K562 (cell line): ENCODE results near the gene PILRA. TPM values are rescaled to one million over a fixed set of nuclear protein-coding genes. Genes with fewer than 3 reads are reported as not detected.

Experiments used
- DLX4 ChIP-seq: fragments of 250-450 bp; sonication (Bioruptor Pico); IDR thresholded peaks from 2 replicates; pipeline ENCODE4 v1.6.1; 2021; ENCODE audit warnings: mild to moderate bottlenecking
- GABPB1 ChIP-seq: sonication (generic); formaldehyde crosslinking; IDR thresholded peaks from 2 replicates; pipeline ENCODE4 v1.8.0; 2022; ENCODE audit warnings: mild to moderate bottlenecking, missing genetic modification reagents
- HMGN3 ChIP-seq: IDR thresholded peaks from 2 replicates; pipeline ENCODE4 v1.6.1; 2011; ENCODE audit warnings: borderline replicate concordance, low read depth, mild to moderate bottlenecking, mixed read lengths, low read length; ENCODE audit not compliant: insufficient read length; ENCODE audit errors: extremely low read depth
- NCOA1 ChIP-seq: fragments of 450-650 bp; IDR thresholded peaks from 2 replicates; pipeline ENCODE4 v1.6.1; 2016; ENCODE audit warnings: low read depth
- THRAP3 ChIP-seq: fragments of 450-650 bp; IDR thresholded peaks from 2 replicates; pipeline ENCODE4 v1.6.1; 2016; ENCODE audit warnings: mild to moderate bottlenecking, inconsistent platforms, borderline replicate concordance
- TOE1 ChIP-seq, 2 experiments: fragments of 450-650 bp in 1 of 2; sonication (generic) in 1 of 2; formaldehyde crosslinking in 1 of 2; IDR thresholded peaks; 2 replicates each; pipeline versions ENCODE4 v1.7.1 to v1.8.0; 2016 to 2022; ENCODE audit warnings: borderline replicate concordance in 2 of 2, mild to moderate bottlenecking in 2 of 2, antibody characterized with exemption in 1 of 2, inconsistent platforms in 1 of 2, low read depth in 1 of 2, missing genetic modification reagents in 1 of 2, moderate library complexity in 1 of 2
- ZNF24 ChIP-seq: fragments of 450-650 bp; IDR thresholded peaks from 2 replicates; pipeline ENCODE4 v1.6.1; 2016
- ZNF518B ChIP-seq: fragments of 250-450 bp; sonication (Bioruptor Pico); IDR thresholded peaks from 2 replicates; pipeline ENCODE4 v1.5.0; 2021; ENCODE audit warnings: mild to moderate bottlenecking, moderate library complexity
- polyA plus RNA-seq, 8 experiments: library from polyadenylated mRNA; depleted of rRNA in 4 of 8; stranded (reverse) in 5 of 8; unstranded in 3 of 8; fragments of >200 nt; fragmentation: Nextera tagmentation in 2 of 8; fragmentation: Illumina TruSeq in 1 of 8; extraction: Ambion mirVana in 2 of 8; extraction: Trizol in 1 of 8; gene quantifications; 2 replicates each; pipeline versions ENCODE4 v1.2.1 to v1.2.3, GENCODE V29; 2011 to 2014; ENCODE audit warnings: inconsistent platforms in 1 of 8, missing spikeins in 1 of 8
- total RNA-seq, 7 experiments: library from RNA; depleted of rRNA in 6 of 7; stranded (reverse); fragments of >200 nt in 6 of 7; fragmentation: Illumina TruSeq in 2 of 7; extraction: Trizol in 2 of 7; gene quantifications; 2 replicates each; pipeline versions ENCODE4 v1.2.1 to v1.2.3, GENCODE V29; 2011 to 2021; ENCODE audit warnings: low replicate concordance in 1 of 7
- TF ChIP-seq, protein P1 (sequence below), 2 experiments: fragments of 450-650 bp; conservative IDR thresholded peaks; 2 replicates each; pipeline ENCODE4 v1.6.1; 2017; ENCODE audit warnings: mild to moderate bottlenecking in 2 of 2, moderate library complexity in 2 of 2
- TF ChIP-seq, protein P2 (sequence below): sonication (generic); formaldehyde crosslinking; IDR thresholded peaks from 2 replicates; pipeline ENCODE4 v1.4.0; 2020; ENCODE audit warnings: mild to moderate bottlenecking, missing genetic modification reagents
- TF ChIP-seq, protein P3 (sequence below): sonication (generic); formaldehyde crosslinking; IDR thresholded peaks from 2 replicates; pipeline ENCODE4 v1.8.0; 2022; ENCODE audit warnings: mild to moderate bottlenecking, low read depth, missing genetic modification reagents
- TF ChIP-seq, protein P4 (sequence below): fragments of 450-650 bp; conservative IDR thresholded peaks from 2 replicates; pipeline ENCODE4 v1.6.1; 2016; ENCODE audit warnings: missing genetic modification characterization, low read depth, mild to moderate bottlenecking, control low read depth, missing compliant biosample characterization

Gene PILRA
- total and polyA plus RNA-seq, 9 of the 15 experiments (the other 6 are each of a cell fraction or from before 2014, with no cell fraction given) = 0.13 to 1.8 (median 0.62) TPM

- TF ChIP-seq, protein P1, sequence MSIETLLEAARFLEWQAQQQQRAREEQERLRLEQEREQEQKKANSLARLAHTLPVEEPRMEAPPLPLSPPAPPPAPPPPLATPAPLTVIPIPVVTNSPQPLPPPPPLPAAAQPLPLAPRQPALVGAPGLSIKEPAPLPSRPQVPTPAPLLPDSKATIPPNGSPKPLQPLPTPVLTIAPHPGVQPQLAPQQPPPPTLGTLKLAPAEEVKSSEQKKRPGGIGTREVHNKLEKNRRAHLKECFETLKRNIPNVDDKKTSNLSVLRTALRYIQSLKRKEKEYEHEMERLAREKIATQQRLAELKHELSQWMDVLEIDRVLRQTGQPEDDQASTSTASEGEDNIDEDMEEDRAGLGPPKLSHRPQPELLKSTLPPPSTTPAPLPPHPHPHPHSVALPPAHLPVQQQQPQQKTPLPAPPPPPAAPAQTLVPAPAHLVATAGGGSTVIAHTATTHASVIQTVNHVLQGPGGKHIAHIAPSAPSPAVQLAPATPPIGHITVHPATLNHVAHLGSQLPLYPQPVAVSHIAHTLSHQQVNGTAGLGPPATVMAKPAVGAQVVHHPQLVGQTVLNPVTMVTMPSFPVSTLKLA (conservative IDR thresholded peaks at IDR 0.05) = peak; percentile 98
- TF ChIP-seq HMGN3 = peak; percentile 55
- TF ChIP-seq NCOA1 = peak; percentile 45; the same call in 1 of the 2 replicates
- TF ChIP-seq, protein P2, sequence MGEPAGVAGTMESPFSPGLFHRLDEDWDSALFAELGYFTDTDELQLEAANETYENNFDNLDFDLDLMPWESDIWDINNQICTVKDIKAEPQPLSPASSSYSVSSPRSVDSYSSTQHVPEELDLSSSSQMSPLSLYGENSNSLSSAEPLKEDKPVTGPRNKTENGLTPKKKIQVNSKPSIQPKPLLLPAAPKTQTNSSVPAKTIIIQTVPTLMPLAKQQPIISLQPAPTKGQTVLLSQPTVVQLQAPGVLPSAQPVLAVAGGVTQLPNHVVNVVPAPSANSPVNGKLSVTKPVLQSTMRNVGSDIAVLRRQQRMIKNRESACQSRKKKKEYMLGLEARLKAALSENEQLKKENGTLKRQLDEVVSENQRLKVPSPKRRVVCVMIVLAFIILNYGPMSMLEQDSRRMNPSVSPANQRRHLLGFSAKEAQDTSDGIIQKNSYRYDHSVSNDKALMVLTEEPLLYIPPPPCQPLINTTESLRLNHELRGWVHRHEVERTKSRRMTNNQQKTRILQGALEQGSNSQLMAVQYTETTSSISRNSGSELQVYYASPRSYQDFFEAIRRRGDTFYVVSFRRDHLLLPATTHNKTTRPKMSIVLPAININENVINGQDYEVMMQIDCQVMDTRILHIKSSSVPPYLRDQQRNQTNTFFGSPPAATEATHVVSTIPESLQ (CRISPR knock-in tag) = 0 out of 2 replicates have a peak, but pooled peaks have one; percentile 14
- TF ChIP-seq GABPB1 (CRISPR knock-in tag) = no peak
- TF ChIP-seq, protein P3, sequence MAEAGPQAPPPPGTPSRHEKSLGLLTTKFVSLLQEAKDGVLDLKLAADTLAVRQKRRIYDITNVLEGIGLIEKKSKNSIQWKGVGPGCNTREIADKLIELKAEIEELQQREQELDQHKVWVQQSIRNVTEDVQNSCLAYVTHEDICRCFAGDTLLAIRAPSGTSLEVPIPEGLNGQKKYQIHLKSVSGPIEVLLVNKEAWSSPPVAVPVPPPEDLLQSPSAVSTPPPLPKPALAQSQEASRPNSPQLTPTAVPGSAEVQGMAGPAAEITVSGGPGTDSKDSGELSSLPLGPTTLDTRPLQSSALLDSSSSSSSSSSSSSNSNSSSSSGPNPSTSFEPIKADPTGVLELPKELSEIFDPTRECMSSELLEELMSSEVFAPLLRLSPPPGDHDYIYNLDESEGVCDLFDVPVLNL (CRISPR knock-in tag) = peak; percentile 62; the same call in 1 of the 2 replicates
- peak; percentile 72 for TF ChIP-seq TOE1 (IDR thresholded peaks at IDR 0.05; ENCODE audit: borderline replicate concordance)
- TF ChIP-seq TOE1 (CRISPR knock-in tag; IDR thresholded peaks at IDR 0.05; ENCODE audit: borderline replicate concordance, low read depth) = 0 out of 2 replicates have a peak, but pooled peaks have one; percentile 65
- TF ChIP-seq ZNF518B = no peak
- peak; percentile 24; the same call in 1 of the 2 replicates for TF ChIP-seq THRAP3
- no peak for TF ChIP-seq DLX4
- TF ChIP-seq, protein P4, sequence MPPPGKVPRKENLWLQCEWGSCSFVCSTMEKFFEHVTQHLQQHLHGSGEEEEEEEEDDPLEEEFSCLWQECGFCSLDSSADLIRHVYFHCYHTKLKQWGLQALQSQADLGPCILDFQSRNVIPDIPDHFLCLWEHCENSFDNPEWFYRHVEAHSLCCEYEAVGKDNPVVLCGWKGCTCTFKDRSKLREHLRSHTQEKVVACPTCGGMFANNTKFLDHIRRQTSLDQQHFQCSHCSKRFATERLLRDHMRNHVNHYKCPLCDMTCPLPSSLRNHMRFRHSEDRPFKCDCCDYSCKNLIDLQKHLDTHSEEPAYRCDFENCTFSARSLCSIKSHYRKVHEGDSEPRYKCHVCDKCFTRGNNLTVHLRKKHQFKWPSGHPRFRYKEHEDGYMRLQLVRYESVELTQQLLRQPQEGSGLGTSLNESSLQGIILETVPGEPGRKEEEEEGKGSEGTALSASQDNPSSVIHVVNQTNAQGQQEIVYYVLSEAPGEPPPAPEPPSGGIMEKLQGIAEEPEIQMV (tag) = peak; percentile 48; the same call in 1 of the 2 replicates
- no peak for TF ChIP-seq ZNF24
Observed at GRCh38 chr7:100428967-100429636, 55.8 kb downstream of the PILRA start (continued).
